ENCODE results near the gene ZBTB12.
A peak's percentile ranks its signal among the peaks of the same experiment; 100 is the strongest.
"Not testable (repeated sequence)": the region's sequence is repeated elsewhere in the genome, so short reads cannot be mapped to it uniquely, and the experiment has no call there.

Gene ZBTB12, protein sequence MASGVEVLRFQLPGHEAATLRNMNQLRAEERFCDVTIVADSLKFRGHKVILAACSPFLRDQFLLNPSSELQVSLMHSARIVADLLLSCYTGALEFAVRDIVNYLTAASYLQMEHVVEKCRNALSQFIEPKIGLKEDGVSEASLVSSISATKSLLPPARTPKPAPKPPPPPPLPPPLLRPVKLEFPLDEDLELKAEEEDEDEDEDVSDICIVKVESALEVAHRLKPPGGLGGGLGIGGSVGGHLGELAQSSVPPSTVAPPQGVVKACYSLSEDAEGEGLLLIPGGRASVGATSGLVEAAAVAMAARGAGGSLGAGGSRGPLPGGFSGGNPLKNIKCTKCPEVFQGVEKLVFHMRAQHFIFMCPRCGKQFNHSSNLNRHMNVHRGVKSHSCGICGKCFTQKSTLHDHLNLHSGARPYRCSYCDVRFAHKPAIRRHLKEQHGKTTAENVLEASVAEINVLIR

DNA sequence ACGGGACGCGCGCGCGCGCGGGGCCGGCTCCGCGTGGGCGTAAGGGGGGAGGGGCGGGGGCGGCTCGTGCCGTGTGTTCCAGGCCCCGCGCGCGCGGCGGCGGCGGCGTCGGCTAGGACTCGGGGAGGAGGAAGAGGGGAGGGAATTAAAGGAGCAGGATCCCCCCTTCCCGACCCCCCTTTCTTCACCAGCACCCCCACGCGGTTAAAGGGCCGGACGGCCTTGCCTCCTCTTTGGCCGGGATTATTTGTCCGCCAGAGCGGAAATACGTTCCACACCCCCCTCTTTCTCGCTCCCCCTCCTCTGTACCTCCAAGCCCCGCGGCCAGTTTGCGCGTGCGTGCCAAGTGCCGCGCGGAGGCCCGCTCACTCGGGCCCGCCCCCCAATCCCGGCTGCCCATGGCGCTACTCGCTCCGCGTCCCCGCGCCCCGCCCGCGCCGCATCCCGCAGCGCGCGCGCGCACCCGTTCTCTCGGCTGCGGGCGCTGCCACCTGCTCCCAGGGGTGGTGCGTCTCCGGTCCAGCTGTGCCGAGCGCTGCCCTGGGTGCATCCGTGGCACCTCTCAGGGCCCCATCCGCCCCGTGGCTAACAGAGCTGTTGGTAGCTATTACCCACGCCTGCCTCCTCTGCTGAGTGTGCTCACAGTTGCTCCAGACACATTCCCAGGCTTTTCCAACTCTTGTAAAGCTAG is at the start of gene ZBTB12:
ZBTB12 (minus strand) TSS at position 134 of the 691 bp plus-strand sequence. CDS start 781 bp downstream, outside the sequence.
- peak; percentile 93 for DNase-seq

DNA sequence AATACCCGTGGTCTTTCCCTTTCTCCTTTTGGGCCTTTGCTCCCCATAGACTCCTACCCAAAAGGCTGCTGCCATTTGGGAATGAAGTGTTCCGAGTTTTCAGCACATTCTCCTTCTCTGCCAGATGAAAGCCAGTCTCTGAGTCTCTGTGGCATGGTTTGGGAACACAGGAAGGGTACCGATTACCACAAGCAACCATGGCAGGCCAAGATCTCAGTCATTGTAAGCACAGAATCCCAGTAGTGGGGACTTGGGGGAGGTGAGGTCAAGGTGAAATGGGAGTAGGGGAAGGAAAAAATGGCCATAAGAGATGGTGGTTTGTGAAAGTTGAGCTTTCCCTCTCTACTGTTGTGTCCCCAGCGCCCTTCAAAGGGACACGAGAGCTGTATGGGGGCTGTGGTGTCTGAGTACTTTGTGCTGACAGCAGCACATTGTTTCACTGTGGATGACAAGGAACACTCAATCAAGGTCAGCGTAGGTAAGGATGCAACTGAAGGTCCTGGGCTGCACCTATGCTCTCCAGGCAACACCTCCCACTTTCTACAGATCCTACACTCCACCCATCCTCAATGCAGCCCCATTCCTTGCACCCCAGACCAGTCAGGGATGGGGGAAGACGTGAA is 48.2 kb upstream of the ZBTB12 start:
- DNase-seq: no peak

DNA sequence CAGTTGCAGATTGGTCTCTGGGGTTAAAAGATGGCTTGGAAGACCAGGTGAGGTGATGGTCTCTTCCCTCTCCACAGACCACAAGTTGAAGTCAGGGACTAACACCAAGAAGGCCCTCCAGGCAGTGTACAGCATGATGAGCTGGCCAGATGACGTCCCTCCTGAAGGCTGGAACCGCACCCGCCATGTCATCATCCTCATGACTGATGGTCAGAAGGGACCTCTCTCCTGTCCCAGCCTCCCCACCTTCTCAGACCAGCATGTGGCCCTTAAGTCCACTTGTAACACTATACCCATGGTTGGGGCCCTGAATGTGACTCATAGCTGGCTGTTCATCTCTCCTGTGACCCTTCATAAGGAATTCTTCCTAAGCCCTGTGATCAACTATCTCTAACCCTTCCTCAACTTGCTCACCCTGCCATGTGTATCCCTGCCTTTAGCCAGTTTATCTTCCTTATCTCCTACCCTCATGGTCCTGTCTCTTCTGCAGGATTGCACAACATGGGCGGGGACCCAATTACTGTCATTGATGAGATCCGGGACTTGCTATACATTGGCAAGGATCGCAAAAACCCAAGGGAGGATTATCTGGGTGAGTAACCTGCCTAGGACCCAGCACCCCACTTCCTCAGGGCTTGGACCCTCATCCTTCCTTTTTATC is 47.0 kb upstream of the ZBTB12 start:
- DNase-seq: no peak

DNA sequence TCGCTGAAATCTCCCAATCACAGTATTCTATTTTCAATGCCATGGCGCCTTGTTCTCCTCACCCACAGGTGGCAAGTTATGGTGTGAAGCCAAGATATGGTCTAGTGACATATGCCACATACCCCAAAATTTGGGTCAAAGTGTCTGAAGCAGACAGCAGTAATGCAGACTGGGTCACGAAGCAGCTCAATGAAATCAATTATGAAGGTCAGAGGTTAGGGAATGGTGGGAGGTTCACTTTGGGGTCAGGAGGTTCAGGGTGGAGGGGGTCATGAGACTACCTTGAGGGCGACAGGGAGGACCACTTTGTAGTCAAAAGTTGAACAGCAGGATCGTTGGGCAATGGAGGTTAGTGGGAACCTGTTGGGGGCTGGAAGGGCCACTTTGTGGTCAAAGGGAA is 46.4 kb upstream of the ZBTB12 start:
- no peak for DNase-seq

DNA sequence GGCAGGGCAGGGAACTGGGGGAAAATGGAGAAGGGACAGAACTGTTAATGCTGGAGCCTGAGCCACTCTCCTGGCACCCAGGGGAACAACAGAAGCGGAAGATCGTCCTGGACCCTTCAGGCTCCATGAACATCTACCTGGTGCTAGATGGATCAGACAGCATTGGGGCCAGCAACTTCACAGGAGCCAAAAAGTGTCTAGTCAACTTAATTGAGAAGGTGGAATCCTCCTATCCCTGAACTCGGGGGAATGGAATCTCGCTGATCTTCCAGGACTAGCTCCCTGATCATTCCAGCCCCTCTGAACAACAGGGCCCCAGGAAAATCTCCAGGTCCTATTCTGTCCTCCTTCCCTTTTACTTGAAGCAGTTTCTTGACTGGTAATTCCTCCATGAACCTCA is 46.0 kb upstream of the ZBTB12 start:
- no peak for DNase-seq

DNA sequence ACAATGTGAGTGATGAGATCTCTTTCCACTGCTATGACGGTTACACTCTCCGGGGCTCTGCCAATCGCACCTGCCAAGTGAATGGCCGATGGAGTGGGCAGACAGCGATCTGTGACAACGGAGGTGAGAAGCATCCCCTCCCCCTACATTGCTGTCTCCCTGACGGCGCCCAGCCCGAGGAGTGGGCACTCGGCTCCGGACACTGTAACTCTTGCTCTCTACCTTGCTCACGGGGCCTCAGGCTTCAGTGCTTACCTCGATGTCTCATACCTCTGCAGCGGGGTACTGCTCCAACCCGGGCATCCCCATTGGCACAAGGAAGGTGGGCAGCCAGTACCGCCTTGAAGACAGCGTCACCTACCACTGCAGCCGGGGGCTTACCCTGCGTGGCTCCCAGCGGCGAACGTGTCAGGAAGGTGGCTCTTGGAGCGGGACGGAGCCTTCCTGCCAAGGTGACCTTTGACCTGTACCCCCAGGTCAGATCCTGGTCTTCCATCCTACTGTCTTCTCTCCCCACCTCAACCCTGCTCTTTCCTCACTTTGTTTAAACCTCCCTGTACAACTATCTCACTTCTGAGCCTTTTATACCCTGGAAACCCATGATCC is 45.3 kb upstream of the ZBTB12 start:
- DNase-seq: no peak

DNA sequence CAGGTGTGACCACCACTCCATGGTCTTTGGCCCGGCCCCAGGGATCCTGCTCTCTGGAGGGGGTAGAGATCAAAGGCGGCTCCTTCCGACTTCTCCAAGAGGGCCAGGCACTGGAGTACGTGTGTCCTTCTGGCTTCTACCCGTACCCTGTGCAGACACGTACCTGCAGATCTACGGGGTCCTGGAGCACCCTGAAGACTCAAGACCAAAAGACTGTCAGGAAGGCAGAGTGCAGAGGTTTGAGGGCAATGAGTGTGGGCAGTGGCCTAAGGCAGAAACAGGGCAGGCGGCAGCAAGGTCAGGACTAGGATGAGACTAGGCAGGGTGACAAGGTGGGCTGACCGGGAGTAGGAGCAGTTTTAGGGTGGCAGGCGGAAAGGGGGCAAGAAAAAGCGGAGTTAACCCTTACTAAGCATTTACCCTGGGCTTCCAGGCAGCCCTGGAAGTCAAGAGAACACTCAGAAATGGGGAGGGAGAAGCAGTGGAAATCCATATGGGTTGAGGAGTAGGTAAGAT is 44.5 kb upstream of the ZBTB12 start:
- DNase-seq: no peak

DNA sequence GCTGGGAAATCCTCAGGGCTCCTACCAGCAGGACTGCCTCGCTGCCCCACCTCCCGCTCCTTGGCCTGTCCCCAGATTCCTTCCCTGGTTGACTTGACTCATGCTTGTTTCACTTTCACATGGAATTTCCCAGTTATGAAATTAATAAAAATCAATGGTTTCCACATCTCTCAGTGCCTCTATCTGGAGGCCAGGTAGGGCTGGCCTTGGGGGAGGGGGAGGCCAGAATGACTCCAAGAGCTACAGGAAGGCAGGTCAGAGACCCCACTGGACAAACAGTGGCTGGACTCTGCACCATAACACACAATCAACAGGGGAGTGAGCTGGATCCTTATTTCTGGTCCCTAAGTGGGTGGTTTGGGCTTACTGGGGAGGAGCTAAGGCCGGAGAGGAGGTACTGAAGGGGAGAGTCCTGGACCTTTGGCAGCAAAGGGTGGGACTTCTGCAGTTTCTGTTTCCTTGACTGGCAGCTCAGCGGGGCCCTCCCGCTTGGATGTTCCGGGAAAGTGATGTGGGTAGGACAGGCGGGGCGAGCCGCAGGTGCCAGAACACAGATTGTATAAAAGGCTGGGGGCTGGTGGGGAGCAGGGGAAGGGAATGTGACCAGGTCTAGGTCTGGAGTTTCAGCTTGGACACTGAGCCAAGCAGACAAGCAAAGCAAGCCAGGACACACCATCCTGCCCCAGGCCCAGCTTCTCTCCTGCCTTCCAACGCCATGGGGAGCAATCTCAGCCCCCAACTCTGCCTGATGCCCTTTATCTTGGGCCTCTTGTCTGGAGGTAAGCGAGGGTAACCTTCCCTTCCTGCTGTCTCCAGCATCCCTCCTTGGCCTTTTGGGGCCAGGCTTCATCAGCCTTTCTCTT is 43.9 kb upstream of the ZBTB12 start, which contains the start of gene CFB:
CFB (plus strand) TSS at position 589 of the 863 bp plus-strand sequence; CDS start at position 716, 127 bp downstream.
- DNase-seq: no peak

DNA sequence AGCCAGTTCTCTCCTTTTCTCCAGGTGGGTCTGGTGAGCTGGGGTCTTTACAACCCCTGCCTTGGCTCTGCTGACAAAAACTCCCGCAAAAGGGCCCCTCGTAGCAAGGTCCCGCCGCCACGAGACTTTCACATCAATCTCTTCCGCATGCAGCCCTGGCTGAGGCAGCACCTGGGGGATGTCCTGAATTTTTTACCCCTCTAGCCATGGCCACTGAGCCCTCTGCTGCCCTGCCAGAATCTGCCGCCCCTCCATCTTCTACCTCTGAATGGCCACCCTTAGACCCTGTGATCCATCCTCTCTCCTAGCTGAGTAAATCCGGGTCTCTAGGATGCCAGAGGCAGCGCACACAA is 43.2 kb upstream of the ZBTB12 start:
- no peak for DNase-seq

DNA sequence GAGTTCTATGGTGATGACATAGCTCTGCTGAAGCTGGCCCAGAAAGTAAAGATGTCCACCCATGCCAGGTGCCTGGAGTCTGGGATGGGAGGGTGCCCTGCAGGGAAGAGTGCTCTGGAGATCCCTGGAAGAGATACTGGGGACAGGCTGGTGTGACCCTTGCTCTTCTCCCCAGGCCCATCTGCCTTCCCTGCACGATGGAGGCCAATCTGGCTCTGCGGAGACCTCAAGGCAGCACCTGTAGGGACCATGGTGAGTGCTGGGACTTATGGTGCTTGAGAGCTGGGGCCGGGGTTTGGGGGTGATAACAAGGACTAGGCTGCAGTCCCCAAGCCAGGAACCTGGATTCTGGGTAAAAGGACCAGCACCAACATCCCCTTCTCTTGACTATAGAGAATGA is 41.9 kb upstream of the ZBTB12 start:
- no peak for DNase-seq

DNA sequence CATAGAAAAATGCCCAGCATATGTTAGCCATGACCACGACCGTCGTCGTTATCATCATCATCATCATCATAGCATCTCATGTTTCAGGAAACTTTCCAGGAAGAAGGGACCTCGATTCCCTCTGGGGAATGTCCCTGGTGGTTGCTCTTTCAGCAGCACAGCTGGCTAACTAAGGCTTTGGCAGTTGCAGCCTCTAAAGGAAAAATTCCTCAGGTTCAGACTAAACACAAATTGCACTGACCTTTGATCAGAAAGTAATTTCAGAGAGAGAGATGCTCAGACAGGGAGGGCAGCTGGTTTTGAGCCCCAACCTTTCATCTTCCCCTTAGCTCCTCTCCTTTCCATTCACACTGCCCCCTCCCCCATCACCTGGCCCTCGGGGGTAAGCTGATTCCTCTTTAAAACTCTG is 38.4 kb upstream of the ZBTB12 start:
- DNase-seq: no peak

DNA sequence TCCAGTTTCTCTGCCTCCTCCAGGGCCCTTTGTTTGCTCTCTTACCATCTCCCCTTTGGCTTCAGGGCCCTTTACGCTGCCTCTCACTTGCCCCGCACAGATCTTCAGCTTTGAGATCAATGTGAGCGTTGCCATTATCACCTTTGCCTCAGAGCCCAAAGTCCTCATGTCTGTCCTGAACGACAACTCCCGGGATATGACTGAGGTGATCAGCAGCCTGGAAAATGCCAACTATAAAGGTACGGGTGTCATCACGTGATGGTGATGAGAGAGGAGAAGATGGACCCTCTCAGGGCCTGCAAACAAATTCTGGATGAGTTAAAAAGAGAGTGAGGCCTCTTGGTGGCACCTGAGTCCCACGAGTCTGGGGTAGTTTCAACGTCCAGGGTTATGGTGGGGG is 33.9 kb upstream of the ZBTB12 start:
- no peak for DNase-seq

DNA sequence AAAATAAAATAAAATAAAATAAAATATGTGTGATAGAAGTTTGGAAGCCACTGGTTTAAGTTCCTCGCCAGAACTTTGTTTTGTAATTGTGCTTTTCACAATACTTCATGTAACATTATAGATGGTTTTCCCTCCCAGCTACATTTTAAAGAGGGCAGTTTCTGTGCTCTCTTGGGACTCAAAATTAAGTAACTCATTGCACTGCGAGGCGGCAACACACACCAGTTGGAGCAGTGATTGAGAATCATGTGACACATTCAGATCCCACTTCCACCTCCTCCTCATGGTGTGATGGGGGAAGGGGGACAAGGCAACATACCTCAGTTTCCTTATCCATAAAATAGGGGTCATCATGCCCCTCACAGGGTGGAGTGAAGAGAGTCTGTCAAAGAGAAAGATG is 33.1 kb upstream of the ZBTB12 start:
- no peak for DNase-seq

DNA sequence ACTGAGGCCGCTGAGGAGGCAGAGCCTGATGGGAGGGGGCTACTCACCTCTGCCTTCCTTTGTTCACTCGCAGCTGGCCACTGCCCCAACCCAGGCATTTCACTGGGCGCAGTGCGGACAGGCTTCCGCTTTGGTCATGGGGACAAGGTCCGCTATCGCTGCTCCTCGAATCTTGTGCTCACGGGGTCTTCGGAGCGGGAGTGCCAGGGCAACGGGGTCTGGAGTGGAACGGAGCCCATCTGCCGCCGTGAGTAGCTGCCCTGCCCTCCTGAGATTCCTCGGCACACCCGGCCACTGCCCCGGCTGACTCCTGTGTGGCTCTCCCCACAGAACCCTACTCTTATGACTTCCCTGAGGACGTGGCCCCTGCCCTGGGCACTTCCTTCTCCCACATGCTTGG is 31.7 kb upstream of the ZBTB12 start:
- no peak for DNase-seq

DNA sequence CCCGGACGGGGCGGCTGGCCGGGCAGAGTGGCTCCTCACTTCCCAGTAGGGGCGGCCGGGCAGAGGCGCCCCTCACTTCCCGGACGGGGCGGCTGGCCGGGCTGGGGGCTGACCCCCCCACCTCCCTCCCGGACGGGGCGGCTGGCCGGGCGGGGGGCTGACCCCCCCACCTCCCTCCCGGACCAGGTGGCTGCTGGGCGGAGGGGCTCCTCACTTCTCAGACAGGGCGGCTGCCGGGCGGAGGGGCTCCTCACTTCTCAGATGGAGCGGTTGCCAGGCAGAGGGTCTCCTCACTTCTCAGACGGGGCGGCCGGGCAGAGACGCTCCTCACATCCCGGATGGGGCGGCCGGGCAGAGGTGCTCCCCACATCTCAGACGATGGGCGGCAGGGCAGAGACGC is 30.3 kb upstream of the ZBTB12 start:
- not testable (repeated sequence) for DNase-seq

DNA sequence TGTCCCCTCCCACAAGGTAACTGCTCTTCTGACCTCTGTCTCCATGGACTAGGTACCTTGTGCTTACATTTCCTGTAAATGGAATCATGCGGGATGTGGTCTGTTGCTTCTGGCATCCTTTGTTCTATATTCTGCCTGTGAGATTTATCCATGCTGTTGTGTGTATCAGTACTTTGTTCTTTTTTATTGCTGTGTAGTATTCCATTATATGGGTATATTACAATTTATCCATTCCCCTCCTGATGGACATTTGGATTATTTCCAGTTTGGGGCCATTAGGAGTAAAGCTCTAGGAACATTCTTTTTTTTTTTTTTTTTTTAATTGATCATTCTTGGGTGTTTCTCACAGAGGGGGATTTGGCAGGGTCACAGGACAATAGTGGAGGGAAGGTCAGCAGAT is 29.1 kb upstream of the ZBTB12 start:
- no peak for DNase-seq

DNA sequence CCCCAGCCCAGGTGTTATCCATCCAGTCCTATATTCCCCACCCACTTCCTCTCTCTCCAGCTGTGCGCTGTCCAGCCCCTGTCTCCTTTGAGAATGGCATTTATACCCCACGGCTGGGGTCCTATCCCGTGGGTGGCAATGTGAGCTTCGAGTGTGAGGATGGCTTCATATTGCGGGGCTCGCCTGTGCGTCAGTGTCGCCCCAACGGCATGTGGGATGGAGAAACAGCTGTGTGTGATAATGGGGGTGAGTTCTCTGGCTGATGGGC is 26.7 kb upstream of the ZBTB12 start:
- DNase-seq: no peak

DNA sequence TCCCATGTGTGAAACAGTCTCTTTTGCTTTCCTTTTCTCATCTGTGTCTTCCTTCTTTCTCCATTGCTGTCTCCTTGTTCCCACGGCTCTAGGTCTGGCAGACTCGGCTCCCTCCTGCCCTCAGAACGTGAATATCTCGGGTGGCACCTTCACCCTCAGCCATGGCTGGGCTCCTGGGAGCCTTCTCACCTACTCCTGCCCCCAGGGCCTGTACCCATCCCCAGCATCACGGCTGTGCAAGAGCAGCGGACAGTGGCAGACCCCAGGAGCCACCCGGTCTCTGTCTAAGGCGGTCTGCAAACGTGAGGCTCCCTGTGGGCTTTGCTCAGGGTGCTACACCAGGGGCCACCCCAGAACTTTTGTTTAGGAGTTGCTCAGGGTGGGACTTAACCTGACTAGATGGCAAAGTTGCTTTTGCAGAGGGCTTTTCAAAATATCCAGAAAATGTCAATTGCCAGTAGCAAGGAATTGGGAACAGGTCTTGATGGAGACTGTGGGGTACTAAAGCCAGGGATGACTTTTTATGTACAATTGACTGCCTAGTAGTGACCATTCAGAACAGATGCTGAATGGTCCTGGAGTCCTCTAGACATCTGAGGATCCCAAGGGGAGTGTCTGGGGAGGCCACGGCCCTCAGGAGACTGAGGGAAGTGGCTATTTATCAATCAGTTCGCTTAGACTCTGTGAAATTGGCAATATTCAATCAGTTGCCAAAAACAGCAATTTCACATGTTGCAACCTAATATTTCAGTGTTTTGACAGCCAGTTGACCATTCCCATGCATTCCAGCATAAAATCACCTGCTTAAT is 26.2 kb upstream of the ZBTB12 start:
- no peak for DNase-seq

DNA sequence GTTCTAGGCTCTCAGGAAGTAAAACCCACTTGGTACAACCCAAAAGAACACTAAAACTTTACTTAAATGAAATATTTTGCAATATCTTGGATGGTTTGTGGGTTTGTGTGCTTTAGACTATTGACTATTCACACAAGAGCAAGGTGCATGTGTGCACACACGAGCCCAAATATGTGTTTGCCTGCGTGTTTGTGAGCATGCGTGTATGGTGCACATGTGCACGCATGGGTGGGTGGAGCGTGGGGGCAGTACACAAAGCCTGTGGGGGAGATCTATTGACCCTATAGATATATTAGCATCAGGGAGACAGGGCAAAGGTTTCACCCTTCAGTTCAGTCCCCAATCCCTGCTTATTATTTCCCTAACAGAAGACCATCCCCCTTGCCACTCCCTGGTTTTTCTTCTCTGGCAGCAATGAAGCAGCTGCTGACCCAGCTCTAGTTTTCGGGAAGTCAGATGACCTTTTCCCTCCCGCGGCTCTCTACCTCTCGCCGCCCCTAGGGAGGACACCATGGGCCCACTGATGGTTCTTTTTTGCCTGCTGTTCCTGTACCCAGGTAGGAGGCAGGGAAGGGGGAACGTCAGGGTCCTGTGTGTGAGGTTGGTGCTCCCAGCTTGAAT is 25.5 kb upstream of the ZBTB12 start, which contains the start of gene C2:
C2 (plus strand) TSS at position 476 of the 621 bp plus-strand sequence; CDS start at position 512, 36 bp downstream.
- no peak for DNase-seq

DNA sequence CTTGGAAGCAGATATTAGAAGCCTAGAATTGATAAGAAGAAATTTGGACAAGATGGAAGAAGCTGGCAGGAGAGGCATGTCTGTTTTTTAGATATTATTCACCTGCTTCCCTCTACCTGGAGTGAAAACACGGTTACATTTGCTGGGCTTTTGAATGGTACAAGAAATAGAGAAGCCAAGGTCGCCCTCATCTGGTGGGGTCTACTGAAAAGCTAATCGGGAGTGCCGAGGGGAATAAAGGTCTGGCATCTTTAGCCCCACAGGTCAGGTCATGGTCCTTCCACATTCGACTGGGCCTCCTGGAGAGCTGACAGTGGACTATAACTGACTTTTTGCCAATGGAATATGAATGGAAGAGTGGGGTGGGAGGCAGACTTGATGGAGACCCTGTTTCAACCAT is 21.1 kb upstream of the ZBTB12 start:
- DNase-seq: no peak
